ENCODE measurements around the gene PCBD1.

PCBD1 gene

GRCh38 chr10:70906031-70906783, 17.8 kb upstream of the PCBD1 start:
- no peak overlapping the region for H3K9ac ChIP-seq (ENCODE audit: insufficient read length, low read depth)
- no peaks in the 10 kb centered on the region for H3K36me3 ChIP-seq (ENCODE audit: insufficient read depth, insufficient read length, low read length)
- peaks cover 5% of the 10 kb centered on the region for H3K4me1 ChIP-seq (ENCODE audit: insufficient read depth, insufficient read length)
- no peak for TF ChIP-seq SUZ12 (IDR thresholded peaks at IDR 0.05; ENCODE audit: extremely low read depth, insufficient read depth, insufficient read length)
- TF ChIP-seq ZNF274 (IDR thresholded peaks at IDR 0.05; ENCODE audit: low read depth, low read length): no peak
- TF ChIP-seq YY1 (IDR thresholded peaks at IDR 0.05; ENCODE audit: insufficient read depth, insufficient read length): no peak
- no peak for DNase-seq (ENCODE audit: low read depth, low spot score)
- H3K4me3 ChIP-seq (ENCODE audit: insufficient read length, low read depth): no peak overlapping the region
- no peaks in the 10 kb centered on the region for H3K27me3 ChIP-seq (ENCODE audit: insufficient read depth, insufficient read length)
- H3K9me3 ChIP-seq (ENCODE audit: insufficient read depth, low read length): no peaks in the 10 kb centered on the region

- TF ChIP-seq SUZ12 (IDR thresholded peaks at IDR 0.05; ENCODE audit: extremely low read depth, insufficient read depth, insufficient read length): no peak
- no peak for TF ChIP-seq ZNF274 (IDR thresholded peaks at IDR 0.05; ENCODE audit: low read depth, low read length)
- no peak for TF ChIP-seq YY1 (IDR thresholded peaks at IDR 0.05; ENCODE audit: insufficient read depth, insufficient read length)
- no peak for DNase-seq (ENCODE audit: low read depth, low spot score)
- Histone ChIP-seq H3K4me1 (ENCODE audit: insufficient read depth, insufficient read length) (peaks cover 5% of the 10 kb centered on the region), H3K4me3 (ENCODE audit: insufficient read length, low read depth) (no peak overlapping the region), H3K27me3 (ENCODE audit: insufficient read depth, insufficient read length) (no peaks in the 10 kb centered on the region), H3K9ac (ENCODE audit: insufficient read length, low read depth) (no peak overlapping the region), H3K36me3 (ENCODE audit: insufficient read depth, insufficient read length, low read length) (no peaks in the 10 kb centered on the region), H3K9me3 (ENCODE audit: insufficient read depth, low read length) (no peaks in the 10 kb centered on the region)
Observed at GRCh38 chr10:70905071-70906021, 17.0 kb upstream of the PCBD1 start.

GRCh38 chr10:70903262-70903921, 15.0 kb upstream of the PCBD1 start:
- H3K9me3 ChIP-seq (ENCODE audit: insufficient read depth, low read length): no peaks in the 10 kb centered on the region
- no peaks in the 10 kb centered on the region for H3K27me3 ChIP-seq (ENCODE audit: insufficient read depth, insufficient read length)
- no peak overlapping the region for H3K4me3 ChIP-seq (ENCODE audit: insufficient read length, low read depth)
- TF ChIP-seq ZNF274 (IDR thresholded peaks at IDR 0.05; ENCODE audit: low read depth, low read length) (no peak), SUZ12 (IDR thresholded peaks at IDR 0.05; ENCODE audit: extremely low read depth, insufficient read depth, insufficient read length) (no peak), YY1 (IDR thresholded peaks at IDR 0.05; ENCODE audit: insufficient read depth, insufficient read length) (no peak)
- H3K9ac ChIP-seq (ENCODE audit: insufficient read length, low read depth): no peak overlapping the region
- H3K36me3 ChIP-seq (ENCODE audit: insufficient read depth, insufficient read length, low read length): no peaks in the 10 kb centered on the region
- H3K4me1 ChIP-seq (ENCODE audit: insufficient read depth, insufficient read length): peaks cover 5% of the 10 kb centered on the region
- DNase-seq (ENCODE audit: low read depth, low spot score): no peak

- Histone ChIP-seq H3K4me1 (ENCODE audit: insufficient read depth, insufficient read length) (peaks cover 5% of the 10 kb centered on the region), H3K36me3 (ENCODE audit: insufficient read depth, insufficient read length, low read length) (no peaks in the 10 kb centered on the region), H3K9ac (ENCODE audit: insufficient read length, low read depth) (no peak overlapping the region), H3K4me3 (ENCODE audit: insufficient read length, low read depth) (no peak overlapping the region), H3K9me3 (ENCODE audit: insufficient read depth, low read length) (no peaks in the 10 kb centered on the region), H3K27me3 (ENCODE audit: insufficient read depth, insufficient read length) (no peaks in the 10 kb centered on the region)
- no peak for DNase-seq (ENCODE audit: low read depth, low spot score)
- TF ChIP-seq SUZ12 (IDR thresholded peaks at IDR 0.05; ENCODE audit: extremely low read depth, insufficient read depth, insufficient read length) (no peak), ZNF274 (IDR thresholded peaks at IDR 0.05; ENCODE audit: low read depth, low read length) (no peak), YY1 (IDR thresholded peaks at IDR 0.05; ENCODE audit: insufficient read depth, insufficient read length) (no peak)
Observed at GRCh38 chr10:70902661-70903261, 14.4 kb upstream of the PCBD1 start.

GRCh38 chr10:70901276-70901878, 13.0 kb upstream of the PCBD1 start:
- no peaks in the 10 kb centered on the region for H3K27me3 ChIP-seq (ENCODE audit: insufficient read depth, insufficient read length)
- no peaks in the 10 kb centered on the region for H3K36me3 ChIP-seq (ENCODE audit: insufficient read depth, insufficient read length, low read length)
- TF ChIP-seq YY1 (IDR thresholded peaks at IDR 0.05; ENCODE audit: insufficient read depth, insufficient read length): no peak
- TF ChIP-seq ZNF274 (IDR thresholded peaks at IDR 0.05; ENCODE audit: low read depth, low read length): no peak
- TF ChIP-seq SUZ12 (IDR thresholded peaks at IDR 0.05; ENCODE audit: extremely low read depth, insufficient read depth, insufficient read length): no peak
- H3K4me3 ChIP-seq (ENCODE audit: insufficient read length, low read depth): no peak overlapping the region
- no peak for DNase-seq (ENCODE audit: low read depth, low spot score)
- no peak overlapping the region for H3K9ac ChIP-seq (ENCODE audit: insufficient read length, low read depth)
- H3K4me1 ChIP-seq (ENCODE audit: insufficient read depth, insufficient read length): peaks cover 5% of the 10 kb centered on the region
- H3K9me3 ChIP-seq (ENCODE audit: insufficient read depth, low read length): no peaks in the 10 kb centered on the region

- TF ChIP-seq YY1 (IDR thresholded peaks at IDR 0.05; ENCODE audit: insufficient read depth, insufficient read length): no peak
- no peak for TF ChIP-seq SUZ12 (IDR thresholded peaks at IDR 0.05; ENCODE audit: extremely low read depth, insufficient read depth, insufficient read length)
- TF ChIP-seq ZNF274 (IDR thresholded peaks at IDR 0.05; ENCODE audit: low read depth, low read length): no peak
- H3K9ac ChIP-seq (ENCODE audit: insufficient read length, low read depth): no peak overlapping the region
- peaks cover 3% of the 10 kb centered on the region for H3K4me1 ChIP-seq (ENCODE audit: insufficient read depth, insufficient read length)
- H3K9me3 ChIP-seq (ENCODE audit: insufficient read depth, low read length): no peaks in the 10 kb centered on the region
- H3K36me3 ChIP-seq (ENCODE audit: insufficient read depth, insufficient read length, low read length): no peaks in the 10 kb centered on the region
- H3K4me3 ChIP-seq (ENCODE audit: insufficient read length, low read depth): no peak overlapping the region
- no peak for DNase-seq (ENCODE audit: low read depth, low spot score)
- no peaks in the 10 kb centered on the region for H3K27me3 ChIP-seq (ENCODE audit: insufficient read depth, insufficient read length)
Observed at GRCh38 chr10:70899096-70899495, 10.7 kb upstream of the PCBD1 start.

Data from NT2/D1 (cell line).